Body of pancreas (tissue), 4 donors: ENCODE results near the gene ZNF180. TPM values are rescaled to one million over a fixed set of nuclear protein-coding genes. Genes with fewer than 3 reads are reported as not detected.

Experiments
- ATAC-seq: fragments of 150-250 bp; one replicate; pipeline ENCODE4 v1.9.1; 2016
- DNase-seq, 4 donors: peaks; one replicate each; pipeline ENCODE4 v3.0.0-alpha.2; 2019
- H3K27ac ChIP-seq, 4 donors: fragments of 200-600 bp; sonication (generic); 1 replicate in 3 of 4; 2 replicates in 1 of 4; pipeline versions ENCODE4 v1.5.1 to v1.6.1; 2016 to 2019; ENCODE audit warnings: mild to moderate bottlenecking in 1 of 4, mixed read lengths in 1 of 4, moderate library complexity in 1 of 4
- H3K27me3 ChIP-seq, 2 donors: fragments of 200-600 bp; sonication (generic); one replicate each; pipeline ENCODE4 v1.6.0; 2016; ENCODE audit warnings: mild to moderate bottlenecking in 1 of 2
- H3K36me3 ChIP-seq, 2 donors: fragments of 200-600 bp; sonication (generic); replicated peaks in 1 of 2; 2 replicates each; pipeline ENCODE4 v1.5.1; 2016; ENCODE audit warnings: low read depth in 2 of 2; ENCODE audit not compliant: insufficient read depth in 1 of 2
- H3K4me1 ChIP-seq: fragments of 200-600 bp; sonication (generic); one replicate; pipeline ENCODE4 v1.6.0; 2016
- H3K4me3 ChIP-seq, 2 donors: fragments of 200-600 bp; sonication (generic); 1 replicate in 1 of 2; 2 replicates in 1 of 2; pipeline ENCODE4 v1.5.1; 2016 to 2019
- H3K9me3 ChIP-seq, 3 donors: fragments of 200-600 bp; sonication (generic); 1 replicate in 2 of 3; 2 replicates in 1 of 3; pipeline ENCODE4 v1.5.1; 2016
- POLR2A ChIP-seq, 3 donors: fragments of 450-650 bp; IDR thresholded peaks; one replicate each; pipeline ENCODE4 v1.6.1; 2016; ENCODE audit warnings: antibody characterized with exemption in 3 of 3, mild to moderate bottlenecking in 2 of 3
- WGBS, 2 donors: methylation state at CpG; one replicate each; pipeline ENCODE4 v1.1.5; 2017; 5-methylcytosine and 5-hydroxymethylcytosine counted together
- intact Hi-C: fragments of 100-400 bp; cut with DNase I; formaldehyde crosslinking; loops from one replicate; pipeline ENCODE4 v1.15.1; 2023
- total RNA-seq, 2 donors: library from RNA; depleted of rRNA; stranded (reverse); fragments of >200 nt; gene quantifications; one replicate each; pipeline ENCODE4 v1.1.0, GENCODE V29; 2016
- TF ChIP-seq, protein P1 (sequence below), 7 experiments: fragments of 450-650 bp in 4 of 7; fragments of 200-600 bp in 3 of 7; sonication (generic) in 3 of 7; IDR thresholded peaks; one replicate each; pipeline ENCODE4 v1.5.1; 2016 to 2019; ENCODE audit warnings: antibody characterized with exemption in 7 of 7

The ZNF180 gene
- total RNA-seq, 2 donors from 2014 or later, result 2.6 to 12.2 TPM

DNA sequence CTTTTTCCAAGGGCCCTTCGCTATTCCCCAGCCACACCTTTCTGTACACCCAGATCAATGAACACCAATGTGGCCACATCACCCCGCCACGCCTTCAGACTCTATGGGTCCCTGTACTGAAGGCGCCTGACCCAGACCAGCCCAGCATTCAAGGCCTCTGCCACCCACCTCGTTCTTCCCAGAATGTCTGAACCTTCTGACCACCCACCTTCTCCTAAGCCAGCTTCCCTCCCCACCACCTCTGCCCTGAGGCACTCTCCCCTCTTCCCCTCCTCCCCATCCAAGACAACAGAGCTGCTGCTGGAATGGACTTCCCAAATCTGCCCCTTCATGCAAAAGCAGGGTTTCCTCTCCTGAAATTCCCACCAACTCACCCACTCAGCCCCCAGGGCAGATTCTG lies 32.5 kb upstream of the ZNF180 start:
- 68 to 72% methylated on average over 5 of the region's 5 CpGs for whole genome bisulfite sequencing, 2 donors
- DNase-seq, result no peak
- no peak for ATAC-seq

DNA sequence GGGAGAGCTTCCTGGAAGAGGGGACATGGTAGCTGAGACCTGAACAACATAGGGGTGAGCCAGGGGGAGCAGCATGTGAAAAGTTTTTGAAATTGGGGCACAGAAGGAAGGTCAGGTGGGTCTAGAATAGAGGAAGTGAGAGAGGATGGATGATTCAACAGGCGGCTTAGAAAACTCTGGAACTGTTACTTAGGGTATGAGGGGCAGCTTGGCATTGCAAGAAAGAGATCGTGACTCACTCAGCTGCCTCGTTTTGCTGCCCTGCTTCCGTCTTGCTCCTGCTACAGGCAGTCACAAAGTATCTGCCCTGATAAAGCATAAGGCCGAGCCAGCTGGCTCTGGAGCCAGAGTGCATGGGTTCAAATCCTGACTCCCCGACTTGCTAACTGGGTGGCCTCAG lies 30.5 kb upstream of the ZNF180 start:
- Histone ChIP-seq H3K27me3 (no peaks in the 10 kb centered on the region), H3K36me3 (no peaks in the 10 kb centered on the region), H3K4me1 (no peaks in the 10 kb centered on the region), H3K27ac (no peak overlapping the region), H3K9me3 (no peaks in the 10 kb centered on the region), H3K4me3 (no peak overlapping the region)
- WGBS, 2 donors, result 51 to 58% methylated on average over 6 of the region's 6 CpGs
- DNase-seq (no peak), ATAC-seq (no peak)
- TF ChIP-seq, protein P1, sequence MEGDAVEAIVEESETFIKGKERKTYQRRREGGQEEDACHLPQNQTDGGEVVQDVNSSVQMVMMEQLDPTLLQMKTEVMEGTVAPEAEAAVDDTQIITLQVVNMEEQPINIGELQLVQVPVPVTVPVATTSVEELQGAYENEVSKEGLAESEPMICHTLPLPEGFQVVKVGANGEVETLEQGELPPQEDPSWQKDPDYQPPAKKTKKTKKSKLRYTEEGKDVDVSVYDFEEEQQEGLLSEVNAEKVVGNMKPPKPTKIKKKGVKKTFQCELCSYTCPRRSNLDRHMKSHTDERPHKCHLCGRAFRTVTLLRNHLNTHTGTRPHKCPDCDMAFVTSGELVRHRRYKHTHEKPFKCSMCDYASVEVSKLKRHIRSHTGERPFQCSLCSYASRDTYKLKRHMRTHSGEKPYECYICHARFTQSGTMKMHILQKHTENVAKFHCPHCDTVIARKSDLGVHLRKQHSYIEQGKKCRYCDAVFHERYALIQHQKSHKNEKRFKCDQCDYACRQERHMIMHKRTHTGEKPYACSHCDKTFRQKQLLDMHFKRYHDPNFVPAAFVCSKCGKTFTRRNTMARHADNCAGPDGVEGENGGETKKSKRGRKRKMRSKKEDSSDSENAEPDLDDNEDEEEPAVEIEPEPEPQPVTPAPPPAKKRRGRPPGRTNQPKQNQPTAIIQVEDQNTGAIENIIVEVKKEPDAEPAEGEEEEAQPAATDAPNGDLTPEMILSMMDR (IDR thresholded peaks at IDR 0.05), result no peak
- no peak for TF ChIP-seq POLR2A (IDR thresholded peaks at IDR 0.05)
- intact Hi-C loops, result no loop called here

More for the DNA sequence above, 32.5 kb upstream of the ZNF180 start:
- no peaks in the 10 kb centered on the region for H3K36me3 ChIP-seq
- H3K27me3 ChIP-seq, result no peaks in the 10 kb centered on the region
- H3K4me1 ChIP-seq, result no peaks in the 10 kb centered on the region
- TF ChIP-seq POLR2A (IDR thresholded peaks at IDR 0.05), result no peak
- H3K27ac ChIP-seq, result no peak overlapping the region
- intact Hi-C loops, result no loop called here
- no peaks in the 10 kb centered on the region for H3K9me3 ChIP-seq
- H3K4me3 ChIP-seq, result no peak overlapping the region

DNA sequence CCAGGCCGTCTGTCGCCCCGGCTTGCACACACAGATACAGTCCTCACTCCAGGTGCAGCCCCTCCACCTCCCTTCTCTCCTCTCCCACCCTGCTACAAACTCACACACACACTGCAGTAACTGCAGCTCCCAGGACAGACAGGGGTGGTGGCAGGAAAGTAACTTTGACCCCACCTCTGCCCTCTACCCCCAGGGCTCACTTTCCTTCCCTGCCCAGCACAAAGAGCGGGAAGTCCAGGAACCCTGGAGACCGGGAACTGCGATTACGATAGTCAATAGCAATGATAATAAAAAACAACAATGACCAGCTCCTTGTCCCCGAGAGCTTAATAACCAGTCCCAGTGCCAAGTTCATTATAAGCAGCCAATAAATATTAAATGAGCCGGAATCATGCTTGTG lies 29.2 kb upstream of the ZNF180 start, which contains the start of gene CEACAM20:
Gene CEACAM20, minus strand, starts transcription at position 140 of the 400 bp plus-strand sequence. CDS start 166 bp downstream, outside the sequence.
- WGBS, 2 donors, result 43 to 65% methylated on average over 9 of the region's 9 CpGs
- no peak for DNase-seq
- no peak for ATAC-seq
- Histone ChIP-seq H3K27me3 (no peaks in the 10 kb centered on the region), H3K27ac (no peak within 1 kb of the TSS), H3K36me3 (no peaks in the 10 kb centered on the region), H3K4me1 (no peaks in the 10 kb centered on the region), H3K9me3 (no peaks in the 10 kb centered on the region), H3K4me3 (no peak within 1 kb of the TSS)
- TF ChIP-seq, protein P1 (IDR thresholded peaks at IDR 0.05), result no peak
- TF ChIP-seq POLR2A (IDR thresholded peaks at IDR 0.05), result no peak
- intact Hi-C loops, result no loop called here

DNA sequence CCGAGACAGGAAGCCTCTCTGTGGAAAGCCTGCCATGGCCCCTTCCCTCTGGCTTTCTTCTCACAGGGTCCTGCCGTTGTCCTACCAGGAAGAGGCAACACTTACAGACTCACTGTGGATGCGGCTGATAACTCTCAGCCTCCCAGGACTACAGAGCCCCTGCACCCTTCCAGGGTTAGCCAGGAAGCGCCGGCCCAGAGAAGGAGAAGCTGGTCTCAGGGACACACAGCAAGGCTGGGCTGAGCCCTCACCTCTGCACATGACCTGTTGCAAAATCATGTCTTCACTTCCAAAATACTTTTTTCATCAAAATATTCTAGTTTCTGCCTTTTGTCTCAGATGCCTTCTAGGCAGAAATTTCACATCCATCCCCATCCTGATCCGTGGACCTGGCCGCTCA lies 27.2 kb upstream of the ZNF180 start:
- H3K4me3 ChIP-seq, result no peak overlapping the region
- H3K27me3 ChIP-seq, result no peaks in the 10 kb centered on the region
- ATAC-seq (no peak), DNase-seq (no peak)
- no peaks in the 10 kb centered on the region for H3K4me1 ChIP-seq
- no peaks in the 10 kb centered on the region for H3K36me3 ChIP-seq
- WGBS, 2 donors, result 63 to 84% methylated on average over 4 to 7 of the region's 7 CpGs
- TF ChIP-seq POLR2A (IDR thresholded peaks at IDR 0.05), result no peak
- TF ChIP-seq, protein P1 (IDR thresholded peaks at IDR 0.05), result no peak
- H3K9me3 ChIP-seq, result no peaks in the 10 kb centered on the region
- intact Hi-C loops, result no loop called here
- H3K27ac ChIP-seq, result no peak overlapping the region

DNA sequence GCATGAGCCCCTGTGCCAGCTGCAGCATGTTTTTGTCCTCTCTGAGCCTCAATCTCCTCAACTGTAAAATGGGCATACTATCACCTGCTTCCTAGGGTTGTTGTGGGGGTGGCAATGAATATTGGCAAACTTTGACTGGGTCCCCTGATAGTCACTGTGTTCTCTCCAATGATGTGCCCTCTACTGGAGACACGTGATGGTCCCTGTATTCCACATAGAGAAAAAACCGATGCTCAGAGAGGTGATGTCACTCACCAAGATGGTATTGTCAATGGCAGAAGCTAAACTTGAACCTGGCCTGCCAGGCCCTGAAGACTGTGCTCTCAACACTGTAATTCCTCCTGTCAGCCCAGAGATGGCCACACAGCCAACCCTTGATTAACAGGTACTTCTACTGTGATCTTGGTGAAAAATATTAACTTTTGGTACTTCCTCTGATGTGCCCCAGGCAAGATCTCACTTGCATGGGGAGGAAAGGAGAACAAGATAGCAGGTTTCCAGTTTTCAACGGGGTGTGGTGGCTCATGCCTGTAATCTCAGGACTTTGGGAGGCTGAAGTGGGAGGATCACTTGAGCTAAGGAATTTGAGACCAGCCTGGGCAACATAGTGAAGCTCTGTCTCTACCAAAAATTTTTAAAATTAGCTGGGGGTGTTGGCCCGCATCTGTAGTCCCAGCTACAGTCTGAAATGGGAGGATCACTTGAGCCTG lies 25.6 kb upstream of the ZNF180 start:
- ATAC-seq (no peak), DNase-seq (no peak)
- WGBS, 2 donors, result 23 to 24% methylated on average over 4 of the region's 4 CpGs
- H3K9me3 ChIP-seq, result no peaks in the 10 kb centered on the region
- no peak overlapping the region for H3K4me3 ChIP-seq
- no peaks in the 10 kb centered on the region for H3K36me3 ChIP-seq
- H3K27me3 ChIP-seq, result no peaks in the 10 kb centered on the region
- TF ChIP-seq, protein P1 (IDR thresholded peaks at IDR 0.05), result no peak
- TF ChIP-seq POLR2A (IDR thresholded peaks at IDR 0.05), result no peak
- no peaks in the 10 kb centered on the region for H3K4me1 ChIP-seq
- intact Hi-C loops, result no loop called here
- H3K27ac ChIP-seq, result no peak overlapping the region
